ENCODE results near the gene RAD51B.

- no peak for TF ChIP-seq CTCF (CRISPR knock-in tag; IDR thresholded peaks at IDR 0.05)
- no peak for TF ChIP-seq ZNF260 (CRISPR knock-in tag; IDR thresholded peaks at IDR 0.05; ENCODE audit: borderline replicate concordance, low read depth)
Observed at GRCh38 chr14:67857778-67858350, 38.3 kb downstream of the RAD51B start.

Measured in HepG2 (cell line).